GM12878 (cell line): ENCODE measurements around the gene MARCHF2. TPM values are rescaled to one million over a fixed set of nuclear protein-coding genes. Genes with fewer than 3 reads are reported as not detected.

Experiments used
- ATAC-seq: fragments of 200-7000 bp; cut with Tn5 transposase; 3 replicates; pipeline ENCODE4 v1.9.1; 2020; ENCODE audit warnings: mild to moderate bottlenecking, moderate library complexity
- BruUV-seq: library from RNA; stranded (reverse); fragments of 400-500 nt; replicated peaks from 2 replicates; lab custom pipeline; 2021; lab: Mats Ljungman, UMichigan
- CTCF ChIA-PET: fragments of 300-600 bp; sonication (Branson Sonifier 250); formaldehyde crosslinking; extraction: SDS; loops from one replicate; lab custom pipeline; 2021; ENCODE audit warnings: inconsistent platforms; lab: Yijun Ruan, JAX
- POLR2A ChIA-PET: fragments of 350-600 bp; formaldehyde crosslinking; extraction: SDS; loops from one replicate; lab custom pipeline; 2021; ENCODE audit warnings: inconsistent platforms; lab: Charles Lee
- RAD21 ChIA-PET: fragments of 300-600 bp; sonication (Branson Sonifier 250); formaldehyde crosslinking; loops from one replicate; lab custom pipeline; 2023; ENCODE audit warnings: antibody characterized with exemption; ENCODE audit not compliant: unreplicated experiment; lab: Charles Lee
- SMC1A ChIA-PET: fragments of 300-600 bp; sonication (Branson Sonifier 250); formaldehyde crosslinking; loops from one replicate; lab custom pipeline; 2023; ENCODE audit not compliant: unreplicated experiment, uncharacterized antibody; lab: Charles Lee
- DNase-seq: peaks from one replicate; pipeline ENCODE4 v3.0.0-alpha.2; 2011; ENCODE audit warnings: low read depth, low spot score
- FAIRE-seq: peaks from 3 replicates; lab custom pipeline; 2011; peaks lifted over from hg19 to GRCh38; lab: Jason Lieb, UNC
- H2AFZ ChIP-seq: 2 replicates; pipeline ENCODE4 v1.6.0; 2011; ENCODE audit warnings: low read depth, low read length, control low read depth; ENCODE audit not compliant: control insufficient read depth
- H3K27ac ChIP-seq: 2 replicates; pipeline ENCODE4 v1.5.1; 2011; ENCODE audit warnings: control low read depth; ENCODE audit not compliant: control insufficient read depth, insufficient read depth
- H3K27me3 ChIP-seq, 2 experiments: replicated peaks in 1 of 2; 2 replicates each; pipeline versions ENCODE4 v1.6.0 to v1.6.1; 2011; ENCODE audit warnings: low read length in 1 of 2; ENCODE audit not compliant: control insufficient read depth in 2 of 2, insufficient read depth in 2 of 2
- H3K36me3 ChIP-seq, 2 experiments: 2 replicates each; pipeline ENCODE4 v1.5.1; 2011; ENCODE audit warnings: low read length in 1 of 2; ENCODE audit not compliant: control insufficient read depth in 2 of 2, insufficient read depth in 2 of 2
- H3K4me1 ChIP-seq: 2 replicates; pipeline ENCODE4 v1.6.1; 2011; ENCODE audit warnings: mild to moderate bottlenecking, low read length, moderate library complexity, mixed read lengths; ENCODE audit not compliant: control insufficient read depth, insufficient read depth
- H3K4me2 ChIP-seq: 2 replicates; pipeline ENCODE4 v1.6.0; 2011; ENCODE audit warnings: control low read depth; ENCODE audit not compliant: control insufficient read depth, insufficient read depth
- H3K4me3 ChIP-seq: fragments of 200-600 bp; sonication (generic); 2 replicates; pipeline ENCODE4 v1.5.1; 2016
- H3K79me2 ChIP-seq: 2 replicates; pipeline ENCODE4 v1.6.0; 2011; ENCODE audit warnings: low read length; ENCODE audit not compliant: control insufficient read depth, insufficient read depth
- H3K9ac ChIP-seq: 2 replicates; pipeline ENCODE4 v1.8.0; 2011; ENCODE audit warnings: low read length, control low read depth, mixed read lengths; ENCODE audit not compliant: control insufficient read depth, insufficient read depth
- H3K9me3 ChIP-seq: replicated peaks from 3 replicates; pipeline ENCODE4 v1.5.1; 2011; ENCODE audit warnings: mild to moderate bottlenecking, low read length; ENCODE audit not compliant: control insufficient read depth, insufficient read depth
- H4K20me1 ChIP-seq: 2 replicates; pipeline ENCODE4 v1.6.0; 2011; ENCODE audit not compliant: control insufficient read depth, insufficient read depth
- EP300 ChIP-seq, 2 experiments: fragments of 150-350 bp in 1 of 2; IDR thresholded peaks; 2 replicates each; pipeline ENCODE4 v1.6.1; 2011 to 2012; ENCODE audit warnings: low read depth in 2 of 2, low read length in 2 of 2, borderline replicate concordance in 1 of 2, improper control_type of control experiment in 1 of 2, inconsistent platforms in 1 of 2; ENCODE audit not compliant: control insufficient read depth in 1 of 2
- IRF4 ChIP-seq: IDR thresholded peaks from 2 replicates; pipeline ENCODE4 v1.6.1; 2011; ENCODE audit warnings: low read depth, low read length
- KLF5 ChIP-seq: fragments of 450-650 bp; IDR thresholded peaks from 2 replicates; pipeline ENCODE4 v1.6.1; 2014; ENCODE audit warnings: mild to moderate bottlenecking; ENCODE audit not compliant: partially characterized antibody
- MEF2B ChIP-seq: fragments of 450-650 bp; IDR thresholded peaks from 2 replicates; pipeline ENCODE4 v1.6.1; 2018; ENCODE audit warnings: mild to moderate bottlenecking, moderate library complexity; ENCODE audit not compliant: partially characterized antibody, poor library complexity, severe bottlenecking
- NBN ChIP-seq: fragments of 450-650 bp; IDR thresholded peaks from 2 replicates; pipeline ENCODE4 v1.6.1; 2016
- NR2C1 ChIP-seq: fragments of 450-650 bp; IDR thresholded peaks from 2 replicates; pipeline ENCODE4 v1.6.1; 2017; ENCODE audit warnings: antibody characterized with exemption, mild to moderate bottlenecking, moderate library complexity
- NR2F1 ChIP-seq: fragments of 450-650 bp; conservative IDR thresholded peaks from 2 replicates; pipeline ENCODE4 v1.6.1; 2017; ENCODE audit warnings: mild to moderate bottlenecking
- POLR2AphosphoS5 ChIP-seq: IDR thresholded peaks from 2 replicates; pipeline ENCODE4 v1.6.1; 2011; ENCODE audit warnings: mild to moderate bottlenecking, low read length, inconsistent platforms
- RCOR1 ChIP-seq: conservative IDR thresholded peaks from 2 replicates; pipeline ENCODE4 v1.6.1; 2012; ENCODE audit warnings: low read depth, low read length, improper control_type of control experiment
- TCF3 ChIP-seq: IDR thresholded peaks from 2 replicates; pipeline ENCODE4 v1.6.1; 2012; ENCODE audit warnings: low read depth, mild to moderate bottlenecking, low read length, borderline replicate concordance; ENCODE audit not compliant: insufficient read depth
- WGBS: methylation state at CpG from one replicate; pipeline ENCODE4 v1.1.6; 2016; ENCODE audit warnings: low lambda C conversion rate; ENCODE audit not compliant: insufficient replicate concordance, insufficient coverage; ENCODE audit errors: missing lambda C conversion rate; 5-methylcytosine and 5-hydroxymethylcytosine counted together
- in situ Hi-C: fragments of 300-500 bp; cut with MboI; formaldehyde crosslinking; loops from 9 replicates; pipeline ENCODE4 v1.14.3; 2018; ENCODE audit warnings: mixed read lengths
- intact Hi-C: fragments of 100-400 bp; cut with micrococcal nuclease; formaldehyde crosslinking; loops from one replicate; pipeline ENCODE4 v1.14.2; 2022; ENCODE audit not compliant: unreplicated experiment
- polyA plus RNA-seq, 11 experiments: library from polyadenylated mRNA; depleted of rRNA in 4 of 11; unstranded in 6 of 11; stranded (reverse) in 5 of 11; fragments of >200 nt; fragmentation: Nextera tagmentation in 4 of 11; fragmentation: Illumina TruSeq in 1 of 11; extraction: Ambion mirVana in 4 of 11; extraction: Trizol in 1 of 11; gene quantifications; 1 replicate in 1 of 11; 2 replicates in 10 of 11; pipeline versions ENCODE4 v1.2.1 to v1.2.3, GENCODE V29; 2011 to 2016; ENCODE audit warnings: inconsistent platforms in 2 of 11, missing spikeins in 2 of 11, low read depth in 1 of 11
- total RNA-seq, 4 experiments: library from RNA; depleted of rRNA in 3 of 4; stranded (reverse); fragments of >200 nt in 3 of 4; fragmentation: Illumina TruSeq in 1 of 4; extraction: Trizol in 1 of 4; gene quantifications; 2 replicates each; pipeline versions ENCODE4 v1.2.1 to v1.2.3, GENCODE V29; 2013 to 2021
- TF ChIP-seq, protein P1 (sequence below): fragments of 450-650 bp; IDR thresholded peaks from 2 replicates; pipeline ENCODE4 v1.6.1; 2017; ENCODE audit warnings: mild to moderate bottlenecking
- TF ChIP-seq, protein P2 (sequence below): fragments of 450-650 bp; formaldehyde crosslinking; IDR thresholded peaks from 2 replicates; pipeline ENCODE4 v1.5.0; 2022; ENCODE audit warnings: mild to moderate bottlenecking, missing genetic modification characterization
- TF ChIP-seq, protein P3 (sequence below): fragments of 150-350 bp; IDR thresholded peaks from 2 replicates; pipeline ENCODE4 v1.6.1; 2016; ENCODE audit warnings: low read depth, low read length
- TF ChIP-seq, protein P4 (sequence below): IDR thresholded peaks from 2 replicates; pipeline ENCODE4 v1.6.1; 2011; ENCODE audit warnings: low read depth, low read length, improper control_type of control experiment, borderline replicate concordance

Gene MARCHF2
- total and polyA plus RNA-seq, 10 of the 15 experiments (the other 5 are each of a cell fraction or from before 2014, with no cell fraction given) = 1.6 to 30.3 (median 10.8) TPM

DNA sequence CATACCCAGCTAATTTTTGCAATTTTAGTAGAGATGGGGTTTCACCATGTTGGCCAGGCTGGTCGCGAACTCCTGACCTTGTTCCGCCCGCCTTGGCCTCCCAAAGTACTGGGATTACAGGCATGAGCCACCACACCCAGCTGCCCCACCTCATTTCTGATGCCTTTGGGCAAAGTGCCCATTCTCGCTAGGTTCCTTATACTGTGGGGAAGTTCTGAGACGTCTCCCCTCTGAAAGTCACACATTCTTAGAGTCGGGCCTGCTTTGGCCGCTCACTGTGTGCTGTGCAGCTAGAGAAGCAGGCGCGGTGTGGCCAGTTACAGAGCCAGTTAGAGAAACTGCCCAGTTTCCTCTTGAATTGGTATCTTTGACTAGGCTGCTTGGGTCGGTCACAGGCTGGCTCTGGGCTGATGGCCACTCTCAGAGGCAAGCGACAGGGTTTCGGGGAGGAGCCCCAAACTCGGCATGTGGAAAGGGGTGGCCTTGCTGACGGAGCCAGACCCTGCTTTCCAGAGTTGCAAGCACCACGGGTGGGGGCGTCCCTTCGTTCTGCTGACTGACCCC lies 71.3 kb downstream of the MARCHF2 start:
- WGBS = 94% methylated on average over 18 of the region's 18 CpGs
- Histone ChIP-seq H3K36me3 (peaks cover 51 to 61% of the 10 kb centered on the region in 2 experiments), H3K27me3 (no peaks in the 10 kb centered on the region), H3K9ac (no peak overlapping the region), H3K4me2 (no peak overlapping the region), H4K20me1 (peaks cover 10% of the 10 kb centered on the region), H3K9me3 (no peaks in the 10 kb centered on the region), H3K79me2 (peaks cover 11% of the 10 kb centered on the region), H3K4me1 (peaks cover 7% of the 10 kb centered on the region), H2AFZ (no peak overlapping the region), H3K27ac (no peak overlapping the region), H3K4me3 (no peak overlapping the region)
- SMC1A ChIA-PET = no interaction called here
- in situ Hi-C loops (no loop called here), intact Hi-C loops (no loop called here)
- no TSS peak for BruUV-seq
- ATAC-seq (no peak), DNase-seq (no peak), FAIRE-seq (no peak)
- CTCF ChIA-PET = interaction anchor here (0.6 kb wide), 1 partner anchor 95 kb away, joined by 3 read pairs; no protein-coding TSS in a partner anchor
- POLR2A ChIA-PET = no interaction called here
- RAD21 ChIA-PET = no interaction called here
- TF ChIP-seq, protein P1, sequence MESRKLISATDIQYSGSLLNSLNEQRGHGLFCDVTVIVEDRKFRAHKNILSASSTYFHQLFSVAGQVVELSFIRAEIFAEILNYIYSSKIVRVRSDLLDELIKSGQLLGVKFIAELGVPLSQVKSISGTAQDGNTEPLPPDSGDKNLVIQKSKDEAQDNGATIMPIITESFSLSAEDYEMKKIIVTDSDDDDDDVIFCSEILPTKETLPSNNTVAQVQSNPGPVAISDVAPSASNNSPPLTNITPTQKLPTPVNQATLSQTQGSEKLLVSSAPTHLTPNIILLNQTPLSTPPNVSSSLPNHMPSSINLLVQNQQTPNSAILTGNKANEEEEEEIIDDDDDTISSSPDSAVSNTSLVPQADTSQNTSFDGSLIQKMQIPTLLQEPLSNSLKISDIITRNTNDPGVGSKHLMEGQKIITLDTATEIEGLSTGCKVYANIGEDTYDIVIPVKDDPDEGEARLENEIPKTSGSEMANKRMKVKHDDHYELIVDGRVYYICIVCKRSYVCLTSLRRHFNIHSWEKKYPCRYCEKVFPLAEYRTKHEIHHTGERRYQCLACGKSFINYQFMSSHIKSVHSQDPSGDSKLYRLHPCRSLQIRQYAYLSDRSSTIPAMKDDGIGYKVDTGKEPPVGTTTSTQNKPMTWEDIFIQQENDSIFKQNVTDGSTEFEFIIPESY = no peak
- TF ChIP-seq NR2C1 (no peak), RCOR1 (no peak), NR2F1 (no peak), MEF2B (no peak), TCF3 (no peak), EP300 (IDR thresholded peaks at IDR 0.05; ENCODE audit: borderline replicate concordance in 1 of 2, control insufficient read depth in 1 of 2, low read depth in 2 of 2, low read length in 2 of 2) (no peak), POLR2AphosphoS5 (no peak), KLF5 (no peak), NBN (no peak), IRF4 (no peak)
- TF ChIP-seq, protein P2, sequence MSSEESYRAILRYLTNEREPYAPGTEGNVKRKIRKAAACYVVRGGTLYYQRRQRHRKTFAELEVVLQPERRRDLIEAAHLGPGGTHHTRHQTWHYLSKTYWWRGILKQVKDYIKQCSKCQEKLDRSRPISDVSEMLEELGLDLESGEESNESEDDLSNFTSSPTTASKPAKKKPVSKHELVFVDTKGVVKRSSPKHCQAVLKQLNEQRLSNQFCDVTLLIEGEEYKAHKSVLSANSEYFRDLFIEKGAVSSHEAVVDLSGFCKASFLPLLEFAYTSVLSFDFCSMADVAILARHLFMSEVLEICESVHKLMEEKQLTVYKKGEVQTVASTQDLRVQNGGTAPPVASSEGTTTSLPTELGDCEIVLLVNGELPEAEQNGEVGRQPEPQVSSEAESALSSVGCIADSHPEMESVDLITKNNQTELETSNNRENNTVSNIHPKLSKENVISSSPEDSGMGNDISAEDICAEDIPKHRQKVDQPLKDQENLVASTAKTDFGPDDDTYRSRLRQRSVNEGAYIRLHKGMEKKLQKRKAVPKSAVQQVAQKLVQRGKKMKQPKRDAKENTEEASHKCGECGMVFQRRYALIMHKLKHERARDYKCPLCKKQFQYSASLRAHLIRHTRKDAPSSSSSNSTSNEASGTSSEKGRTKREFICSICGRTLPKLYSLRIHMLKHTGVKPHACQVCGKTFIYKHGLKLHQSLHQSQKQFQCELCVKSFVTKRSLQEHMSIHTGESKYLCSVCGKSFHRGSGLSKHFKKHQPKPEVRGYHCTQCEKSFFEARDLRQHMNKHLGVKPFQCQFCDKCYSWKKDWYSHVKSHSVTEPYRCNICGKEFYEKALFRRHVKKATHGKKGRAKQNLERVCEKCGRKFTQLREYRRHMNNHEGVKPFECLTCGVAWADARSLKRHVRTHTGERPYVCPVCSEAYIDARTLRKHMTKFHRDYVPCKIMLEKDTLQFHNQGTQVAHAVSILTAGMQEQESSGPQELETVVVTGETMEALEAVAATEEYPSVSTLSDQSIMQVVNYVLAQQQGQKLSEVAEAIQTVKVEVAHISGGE (CRISPR knock-in tag) = no peak
- TF ChIP-seq, protein P3, sequence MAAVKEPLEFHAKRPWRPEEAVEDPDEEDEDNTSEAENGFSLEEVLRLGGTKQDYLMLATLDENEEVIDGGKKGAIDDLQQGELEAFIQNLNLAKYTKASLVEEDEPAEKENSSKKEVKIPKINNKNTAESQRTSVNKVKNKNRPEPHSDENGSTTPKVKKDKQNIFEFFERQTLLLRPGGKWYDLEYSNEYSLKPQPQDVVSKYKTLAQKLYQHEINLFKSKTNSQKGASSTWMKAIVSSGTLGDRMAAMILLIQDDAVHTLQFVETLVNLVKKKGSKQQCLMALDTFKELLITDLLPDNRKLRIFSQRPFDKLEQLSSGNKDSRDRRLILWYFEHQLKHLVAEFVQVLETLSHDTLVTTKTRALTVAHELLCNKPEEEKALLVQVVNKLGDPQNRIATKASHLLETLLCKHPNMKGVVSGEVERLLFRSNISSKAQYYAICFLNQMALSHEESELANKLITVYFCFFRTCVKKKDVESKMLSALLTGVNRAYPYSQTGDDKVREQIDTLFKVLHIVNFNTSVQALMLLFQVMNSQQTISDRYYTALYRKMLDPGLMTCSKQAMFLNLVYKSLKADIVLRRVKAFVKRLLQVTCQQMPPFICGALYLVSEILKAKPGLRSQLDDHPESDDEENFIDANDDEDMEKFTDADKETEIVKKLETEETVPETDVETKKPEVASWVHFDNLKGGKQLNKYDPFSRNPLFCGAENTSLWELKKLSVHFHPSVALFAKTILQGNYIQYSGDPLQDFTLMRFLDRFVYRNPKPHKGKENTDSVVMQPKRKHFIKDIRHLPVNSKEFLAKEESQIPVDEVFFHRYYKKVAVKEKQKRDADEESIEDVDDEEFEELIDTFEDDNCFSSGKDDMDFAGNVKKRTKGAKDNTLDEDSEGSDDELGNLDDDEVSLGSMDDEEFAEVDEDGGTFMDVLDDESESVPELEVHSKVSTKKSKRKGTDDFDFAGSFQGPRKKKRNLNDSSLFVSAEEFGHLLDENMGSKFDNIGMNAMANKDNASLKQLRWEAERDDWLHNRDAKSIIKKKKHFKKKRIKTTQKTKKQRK = no peak
- TF ChIP-seq, protein P4, sequence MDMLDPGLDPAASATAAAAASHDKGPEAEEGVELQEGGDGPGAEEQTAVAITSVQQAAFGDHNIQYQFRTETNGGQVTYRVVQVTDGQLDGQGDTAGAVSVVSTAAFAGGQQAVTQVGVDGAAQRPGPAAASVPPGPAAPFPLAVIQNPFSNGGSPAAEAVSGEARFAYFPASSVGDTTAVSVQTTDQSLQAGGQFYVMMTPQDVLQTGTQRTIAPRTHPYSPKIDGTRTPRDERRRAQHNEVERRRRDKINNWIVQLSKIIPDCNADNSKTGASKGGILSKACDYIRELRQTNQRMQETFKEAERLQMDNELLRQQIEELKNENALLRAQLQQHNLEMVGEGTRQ = no peak
